ENCODE measurements around the gene EDC4.

The EDC4 gene

GRCh38 chr16:67841816-67842508 lies 30.9 kb upstream of the EDC4 start, which contains the start of gene THAP11:
Gene THAP11, plus strand, starts transcription at chr16:67842320. Its CDS starts 235 bp downstream, at chr16:67842555.
- H3K9ac ChIP-seq (ENCODE audit: low read depth, low read length) = peak within 1 kb of the TSS; percentile 68
- H3K9me3 ChIP-seq (ENCODE audit: control insufficient read depth, insufficient read depth, low read length) = no peaks in the 10 kb centered on the region
- H3K36me3 ChIP-seq (ENCODE audit: control insufficient read depth, insufficient read depth, low read length) = peaks cover 8% of the 10 kb centered on the region; the same call in 1 of the 2 replicates
- H3K27ac ChIP-seq (ENCODE audit: low read depth, low read length) = peak within 1 kb of the TSS; percentile 96
- peak within 1 kb of the TSS; percentile 84 for H3K4me3 ChIP-seq (ENCODE audit: low read depth, low read length)
- H3K4me1 ChIP-seq (ENCODE audit: control insufficient read depth, insufficient read depth, low read length) = peaks cover 29% of the 10 kb centered on the region
- H3K27me3 ChIP-seq (ENCODE audit: control insufficient read depth, insufficient read depth, low read length) = no peaks in the 10 kb centered on the region

GRCh38 chr16:67842509-67843342 lies 30.1 kb upstream of the EDC4 start:
- peaks cover 8% of the 10 kb centered on the region; the same call in 1 of the 2 replicates for H3K36me3 ChIP-seq (ENCODE audit: control insufficient read depth, insufficient read depth, low read length)
- H3K27me3 ChIP-seq (ENCODE audit: control insufficient read depth, insufficient read depth, low read length) = no peaks in the 10 kb centered on the region
- H3K9ac ChIP-seq (ENCODE audit: low read depth, low read length) = peak overlapping the region; percentile 66
- peaks cover 29% of the 10 kb centered on the region for H3K4me1 ChIP-seq (ENCODE audit: control insufficient read depth, insufficient read depth, low read length)
- H3K9me3 ChIP-seq (ENCODE audit: control insufficient read depth, insufficient read depth, low read length) = no peaks in the 10 kb centered on the region
- H3K27ac ChIP-seq (ENCODE audit: low read depth, low read length) = peak overlapping the region; percentile 96
- peak overlapping the region; percentile 84 for H3K4me3 ChIP-seq (ENCODE audit: low read depth, low read length)

GRCh38 chr16:67843343-67843765 lies 29.5 kb upstream of the EDC4 start:
- Histone ChIP-seq H3K9ac (ENCODE audit: low read depth, low read length) (no peak overlapping the region), H3K27me3 (ENCODE audit: control insufficient read depth, insufficient read depth, low read length) (no peaks in the 10 kb centered on the region), H3K27ac (ENCODE audit: low read depth, low read length) (no peak overlapping the region)

GRCh38 chr16:67844497-67844896 lies 28.4 kb upstream of the EDC4 start:
- H3K9ac ChIP-seq (ENCODE audit: low read depth, low read length) = no peak overlapping the region
- H3K9me3 ChIP-seq (ENCODE audit: control insufficient read depth, insufficient read depth, low read length) = no peaks in the 10 kb centered on the region
- H3K4me3 ChIP-seq (ENCODE audit: low read depth, low read length) = peak overlapping the region; percentile 84
- no peak overlapping the region for H3K27ac ChIP-seq (ENCODE audit: low read depth, low read length)
- peaks cover 12% of the 10 kb centered on the region; the same call in 1 of the 2 replicates for H3K36me3 ChIP-seq (ENCODE audit: control insufficient read depth, insufficient read depth, low read length)
- no peaks in the 10 kb centered on the region for H3K27me3 ChIP-seq (ENCODE audit: control insufficient read depth, insufficient read depth, low read length)
- peaks cover 34% of the 10 kb centered on the region for H3K4me1 ChIP-seq (ENCODE audit: control insufficient read depth, insufficient read depth, low read length)

More at GRCh38 chr16:67843343-67843765, 29.5 kb upstream of the EDC4 start:
- Histone ChIP-seq H3K4me1 (ENCODE audit: control insufficient read depth, insufficient read depth, low read length) (peaks cover 34% of the 10 kb centered on the region), H3K4me3 (ENCODE audit: low read depth, low read length) (peak overlapping the region; percentile 84), H3K36me3 (ENCODE audit: control insufficient read depth, insufficient read depth, low read length) (peaks cover 8% of the 10 kb centered on the region; the same call in 1 of the 2 replicates), H3K9me3 (ENCODE audit: control insufficient read depth, insufficient read depth, low read length) (no peaks in the 10 kb centered on the region)

GRCh38 chr16:67845291-67846062 lies 27.4 kb upstream of the EDC4 start:
- Histone ChIP-seq H3K4me3 (ENCODE audit: low read depth, low read length) (peak overlapping the region; percentile 95), H3K36me3 (ENCODE audit: control insufficient read depth, insufficient read depth, low read length) (peaks cover 12% of the 10 kb centered on the region; the same call in 1 of the 2 replicates), H3K27ac (ENCODE audit: low read depth, low read length) (peak overlapping the region; percentile 97), H3K27me3 (ENCODE audit: control insufficient read depth, insufficient read depth, low read length) (no peaks in the 10 kb centered on the region), H3K9me3 (ENCODE audit: control insufficient read depth, insufficient read depth, low read length) (no peaks in the 10 kb centered on the region), H3K4me1 (ENCODE audit: control insufficient read depth, insufficient read depth, low read length) (peaks cover 34% of the 10 kb centered on the region), H3K9ac (ENCODE audit: low read depth, low read length) (no peak overlapping the region)

- peak overlapping the region; percentile 50 for H3K9ac ChIP-seq (ENCODE audit: low read depth, low read length)
- H3K4me3 ChIP-seq (ENCODE audit: low read depth, low read length) = peak overlapping the region; percentile 95
- peaks cover 12% of the 10 kb centered on the region; the same call in 1 of the 2 replicates for H3K36me3 ChIP-seq (ENCODE audit: control insufficient read depth, insufficient read depth, low read length)
- no peaks in the 10 kb centered on the region for H3K27me3 ChIP-seq (ENCODE audit: control insufficient read depth, insufficient read depth, low read length)
- H3K4me1 ChIP-seq (ENCODE audit: control insufficient read depth, insufficient read depth, low read length) = peaks cover 34% of the 10 kb centered on the region
- H3K9me3 ChIP-seq (ENCODE audit: control insufficient read depth, insufficient read depth, low read length) = no peaks in the 10 kb centered on the region
- peak overlapping the region; percentile 97 for H3K27ac ChIP-seq (ENCODE audit: low read depth, low read length)
Measured at GRCh38 chr16:67846063-67846319, 26.9 kb upstream of the EDC4 start.

- peak within 1 kb of the TSS; percentile 97 for H3K27ac ChIP-seq (ENCODE audit: low read depth, low read length)
- H3K36me3 ChIP-seq (ENCODE audit: control insufficient read depth, insufficient read depth, low read length) = peaks cover 12% of the 10 kb centered on the region; the same call in 1 of the 2 replicates
- H3K27me3 ChIP-seq (ENCODE audit: control insufficient read depth, insufficient read depth, low read length) = no peaks in the 10 kb centered on the region
- peak within 1 kb of the TSS; percentile 95 for H3K4me3 ChIP-seq (ENCODE audit: low read depth, low read length)
- no peaks in the 10 kb centered on the region for H3K9me3 ChIP-seq (ENCODE audit: control insufficient read depth, insufficient read depth, low read length)
- peaks cover 30% of the 10 kb centered on the region for H3K4me1 ChIP-seq (ENCODE audit: control insufficient read depth, insufficient read depth, low read length)
- H3K9ac ChIP-seq (ENCODE audit: low read depth, low read length) = peak within 1 kb of the TSS; percentile 90
Measured at GRCh38 chr16:67846320-67847063, 26.4 kb upstream of the EDC4 start, which contains the start of gene NUTF2. Gene NUTF2, plus strand, starts transcription at chr16:67846933. Its CDS starts 18,198 bp downstream, at chr16:67865131.

- Histone ChIP-seq H3K27ac (ENCODE audit: low read depth, low read length) (peak within 1 kb of the TSS; percentile 97), H3K9me3 (ENCODE audit: control insufficient read depth, insufficient read depth, low read length) (no peaks in the 10 kb centered on the region), H3K9ac (ENCODE audit: low read depth, low read length) (peak within 1 kb of the TSS; percentile 90), H3K27me3 (ENCODE audit: control insufficient read depth, insufficient read depth, low read length) (no peaks in the 10 kb centered on the region), H3K36me3 (ENCODE audit: control insufficient read depth, insufficient read depth, low read length) (peaks cover 12% of the 10 kb centered on the region; the same call in 1 of the 2 replicates), H3K4me1 (ENCODE audit: control insufficient read depth, insufficient read depth, low read length) (peaks cover 28% of the 10 kb centered on the region), H3K4me3 (ENCODE audit: low read depth, low read length) (peak within 1 kb of the TSS; percentile 95)
Measured at GRCh38 chr16:67847064-67847861, 25.6 kb upstream of the EDC4 start, which contains the start of gene CENPT. Gene CENPT, minus strand, starts transcription at chr16:67847693. Its CDS starts 13,834 bp downstream, at chr16:67833859.

- Histone ChIP-seq H3K36me3 (ENCODE audit: control insufficient read depth, insufficient read depth, low read length) (peaks cover 12% of the 10 kb centered on the region; the same call in 1 of the 2 replicates), H3K9me3 (ENCODE audit: control insufficient read depth, insufficient read depth, low read length) (no peaks in the 10 kb centered on the region), H3K4me1 (ENCODE audit: control insufficient read depth, insufficient read depth, low read length) (peaks cover 28% of the 10 kb centered on the region), H3K9ac (ENCODE audit: low read depth, low read length) (peak overlapping the region; percentile 90; the same call in 1 of the 2 replicates), H3K27me3 (ENCODE audit: control insufficient read depth, insufficient read depth, low read length) (no peaks in the 10 kb centered on the region), H3K27ac (ENCODE audit: low read depth, low read length) (peak overlapping the region; percentile 97), H3K4me3 (ENCODE audit: low read depth, low read length) (peak overlapping the region; percentile 95)
Measured at GRCh38 chr16:67848118-67848517, 24.7 kb upstream of the EDC4 start.
